CD4-positive, alpha-beta T cell treated with Interleukin-2 at 100 ng/mL for 4 hours (primary cell): ENCODE results near the gene FCGR1A.
"Not testable (repeated sequence)": the region's sequence is repeated elsewhere in the genome, so short reads cannot be mapped to it uniquely, and the experiment has no call there.

Source experiments
- DNase-seq: peaks from one replicate; pipeline ENCODE4 v3.0.0-alpha.2; 2020; ENCODE audit warnings: low spot score

The FCGR1A gene

DNA sequence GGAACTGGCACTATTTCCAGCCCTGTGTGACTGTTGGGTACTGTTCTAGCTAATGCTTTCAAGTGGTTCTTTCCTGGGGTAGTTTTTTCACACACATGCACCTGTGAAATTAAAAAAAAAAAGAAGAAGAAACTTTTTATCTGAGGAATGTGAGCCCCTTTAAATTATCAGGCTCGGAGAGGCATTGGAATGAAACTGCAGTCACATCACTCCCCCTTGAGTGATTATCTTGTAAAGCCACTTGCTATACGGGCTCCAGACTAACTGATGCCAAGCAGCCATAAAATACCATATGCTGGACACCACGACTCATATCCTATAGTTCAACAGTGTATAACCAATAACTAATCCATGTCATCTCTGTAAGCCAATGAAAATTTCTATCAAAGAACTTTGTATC is 5.4 kb upstream of the FCGR1A start:
- not testable (repeated sequence) for DNase-seq

DNA sequence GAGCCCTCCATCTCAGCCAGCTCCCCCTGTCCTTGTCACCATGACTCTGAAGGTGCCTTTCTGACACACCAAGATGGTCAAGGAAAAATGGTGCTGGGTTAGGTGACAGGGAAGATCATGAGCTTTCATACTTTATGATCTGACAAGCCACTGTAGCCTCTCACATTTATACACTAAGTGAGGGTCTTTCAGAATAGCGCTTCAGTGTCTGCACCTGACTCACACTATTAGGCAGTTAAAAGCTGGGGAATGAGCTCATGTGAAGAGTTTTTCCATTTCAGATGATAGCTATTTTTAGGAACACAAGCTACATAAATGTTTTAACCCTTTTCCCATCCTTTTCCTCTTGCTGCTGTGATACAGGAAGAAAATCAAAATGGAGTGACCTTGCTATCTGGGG is 4.2 kb upstream of the FCGR1A start:
- not testable (repeated sequence) for DNase-seq

DNA sequence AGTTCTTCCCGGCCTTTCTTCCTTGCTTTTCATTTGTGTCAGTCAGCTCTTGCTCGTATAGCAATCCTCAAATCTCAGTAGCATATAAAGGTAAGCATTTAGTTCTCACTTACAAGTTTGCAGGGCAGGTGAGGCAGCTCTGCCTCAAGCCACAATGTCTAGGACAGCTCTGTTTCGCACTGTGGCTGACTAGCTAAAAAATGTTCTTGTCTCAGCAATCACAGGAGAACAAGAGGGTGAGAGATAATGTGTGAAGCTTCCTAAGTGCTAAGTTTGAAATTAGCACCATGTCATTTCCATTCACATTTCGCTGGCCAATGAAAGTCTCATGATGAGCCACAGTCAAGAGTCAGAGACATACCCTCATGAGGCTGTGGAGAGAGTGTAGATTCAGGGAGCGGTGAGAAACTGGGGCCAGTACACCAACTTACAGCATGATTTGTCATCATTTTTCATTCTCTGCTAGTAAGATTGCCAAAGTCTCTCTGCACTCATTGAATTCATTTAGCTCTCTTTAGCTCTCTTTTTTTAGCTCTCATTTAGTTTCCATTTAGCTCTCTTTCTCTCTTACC is 995 bp upstream of the FCGR1A start:
- DNase-seq: not testable (repeated sequence)

DNA sequence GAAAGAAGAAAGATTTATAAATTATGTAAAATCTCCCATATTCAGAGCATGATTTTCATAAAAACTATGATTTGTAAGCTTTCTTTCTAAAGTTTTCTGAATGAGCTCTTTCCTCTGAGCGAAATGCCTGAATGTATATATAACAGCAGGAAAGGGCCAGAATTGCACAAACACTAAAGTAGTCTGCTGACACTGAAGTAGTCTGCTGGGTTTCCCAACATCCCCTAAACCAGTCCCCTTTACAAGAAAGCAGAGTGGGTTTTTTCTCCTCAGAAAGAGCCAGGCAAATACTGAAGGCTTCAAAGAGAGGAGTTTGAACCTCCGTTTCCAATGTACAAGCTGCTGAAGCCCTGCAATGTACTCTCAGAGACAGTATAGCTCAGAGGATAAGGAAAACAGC is 795 bp downstream of the FCGR1A start:
- not testable (repeated sequence) for DNase-seq

DNA sequence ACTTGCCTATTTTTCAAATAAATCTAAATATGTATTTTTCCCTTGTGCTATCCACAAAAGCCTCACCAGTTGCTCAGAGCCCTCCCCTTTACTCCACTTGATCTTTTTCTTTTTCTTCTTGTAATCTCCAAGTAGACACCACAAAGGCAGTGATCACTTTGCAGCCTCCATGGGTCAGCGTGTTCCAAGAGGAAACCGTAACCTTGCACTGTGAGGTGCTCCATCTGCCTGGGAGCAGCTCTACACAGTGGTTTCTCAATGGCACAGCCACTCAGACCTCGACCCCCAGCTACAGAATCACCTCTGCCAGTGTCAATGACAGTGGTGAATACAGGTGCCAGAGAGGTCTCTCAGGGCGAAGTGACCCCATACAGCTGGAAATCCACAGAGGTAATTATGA is 1.4 kb downstream of the FCGR1A start:
- DNase-seq: not testable (repeated sequence)

DNA sequence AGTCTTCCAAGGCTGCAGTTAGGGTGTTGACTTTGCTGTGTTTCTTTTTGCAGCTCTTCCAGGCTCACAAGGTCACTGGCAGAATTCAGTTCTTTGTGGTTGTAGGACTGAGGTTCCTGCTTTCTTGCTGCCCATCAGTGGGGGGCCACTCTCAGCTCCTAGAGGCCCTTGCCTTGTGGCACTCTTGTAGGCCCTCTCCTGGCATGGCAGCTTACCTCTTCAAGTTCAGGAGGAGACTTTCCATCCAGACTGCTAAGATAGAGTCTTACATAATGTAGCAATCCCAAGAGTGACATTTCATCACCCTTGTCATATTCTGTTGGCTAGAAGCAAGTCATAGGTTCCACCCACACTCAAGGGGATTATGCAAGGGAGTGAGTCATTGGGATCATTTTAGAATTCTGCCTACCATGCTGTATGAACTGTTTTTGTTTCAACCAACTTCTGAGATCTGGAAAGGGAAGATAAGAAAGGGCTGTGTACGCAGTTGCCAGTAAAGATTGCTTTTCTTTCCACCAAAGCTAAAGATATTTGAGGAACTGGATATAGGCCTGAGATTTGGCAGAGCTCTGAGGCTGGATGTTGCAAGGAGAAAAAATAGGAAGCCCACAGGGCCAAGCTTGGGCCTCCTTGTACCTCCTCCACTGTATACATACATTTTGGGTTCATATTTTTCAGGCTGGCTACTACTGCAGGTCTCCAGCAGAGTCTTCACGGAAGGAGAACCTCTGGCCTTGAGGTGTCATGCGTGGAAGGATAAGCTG is 5.4 kb downstream of the FCGR1A start:
- not testable (repeated sequence) for DNase-seq

DNA sequence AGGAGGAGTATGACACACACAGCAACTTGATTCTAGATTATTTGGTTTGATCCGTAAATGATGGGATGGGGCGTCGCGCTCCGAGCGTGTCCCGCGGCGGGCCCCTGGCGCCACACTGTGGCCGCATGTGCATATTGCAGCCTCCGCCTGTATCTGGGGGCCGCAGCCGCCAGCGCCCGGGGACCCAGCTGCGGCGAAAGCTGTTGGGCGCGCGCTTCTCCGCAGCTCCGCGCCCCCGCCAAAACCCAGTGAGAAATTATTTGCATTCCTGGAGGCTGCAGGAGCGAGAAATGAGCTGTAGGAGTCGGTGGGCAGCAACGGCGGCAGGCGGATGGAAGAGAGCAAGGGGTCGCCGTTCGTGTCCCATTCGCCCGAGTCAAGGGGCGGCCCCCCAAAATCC is 10.0 kb downstream of the FCGR1A start:
- peak; percentile 68 for DNase-seq

DNA sequence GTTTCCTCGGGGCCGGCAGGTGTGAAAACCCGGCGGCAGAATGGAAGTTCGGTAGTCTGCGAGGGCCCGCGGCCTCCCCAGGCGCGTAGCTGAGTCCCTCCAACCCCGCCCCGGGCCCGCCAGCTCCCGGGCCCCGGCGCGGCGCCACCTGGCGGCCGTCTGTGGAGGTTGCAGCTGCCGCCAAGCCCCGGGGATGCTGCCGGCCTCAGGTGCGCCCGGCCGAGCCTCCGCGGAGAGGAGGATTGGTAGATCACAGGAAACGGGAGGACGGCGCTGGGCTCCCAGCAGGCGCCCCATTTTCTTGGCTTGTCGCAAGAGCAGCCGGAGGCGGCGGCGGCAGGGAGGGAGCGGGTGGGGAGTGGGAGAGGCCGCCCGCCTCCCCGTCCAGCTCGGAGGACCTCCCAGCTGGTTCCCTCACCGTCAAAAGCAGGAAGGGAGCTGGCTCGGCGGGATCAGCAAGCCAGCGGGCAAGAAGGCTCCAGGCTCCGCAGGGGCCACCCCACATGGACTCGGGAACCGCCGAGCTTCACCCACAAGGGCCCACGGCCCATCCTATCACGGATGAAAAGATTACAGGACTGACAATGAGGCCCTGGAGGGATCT is 10.5 kb downstream of the FCGR1A start:
- DNase-seq: peak; percentile 86

DNA sequence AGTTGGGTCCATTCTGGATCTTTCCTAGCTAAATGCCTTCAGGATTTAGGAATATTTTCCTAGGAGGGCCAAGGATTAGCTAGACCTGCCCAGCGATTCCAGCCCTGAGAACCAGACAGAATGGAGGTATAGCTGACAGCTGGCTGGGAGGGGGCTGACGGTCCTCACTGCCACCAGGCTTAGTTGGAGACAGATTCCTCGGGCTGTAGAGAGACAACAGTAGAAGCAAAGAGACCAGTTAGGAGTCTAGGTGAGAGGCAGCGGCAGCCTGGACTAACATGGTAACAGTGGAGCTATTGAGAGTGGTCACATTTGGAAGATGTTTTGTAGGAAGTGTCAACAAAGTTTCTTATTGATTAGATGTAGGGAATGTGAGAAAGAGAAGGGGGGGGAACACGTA is 11.4 kb downstream of the FCGR1A start:
- DNase-seq: not testable (repeated sequence)

DNA sequence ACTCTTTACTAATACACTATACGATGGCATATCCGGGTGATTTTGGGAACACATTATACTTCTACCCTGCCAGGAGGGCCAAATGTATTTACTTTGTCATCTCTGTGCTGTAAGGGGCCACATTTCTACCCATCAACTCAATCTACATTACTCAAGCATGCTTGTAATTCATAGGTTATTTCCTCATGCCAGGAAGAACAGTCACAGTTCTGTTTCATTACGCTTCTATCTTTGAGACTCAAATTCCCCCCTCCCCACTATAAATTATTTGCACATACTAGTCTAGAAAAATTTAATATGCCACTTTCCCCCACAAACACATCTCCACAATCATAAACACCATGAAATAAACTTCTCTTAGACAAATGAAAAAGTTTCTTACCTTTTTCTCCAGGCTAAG is 19.1 kb downstream of the FCGR1A start:
- DNase-seq: not testable (repeated sequence)

DNA sequence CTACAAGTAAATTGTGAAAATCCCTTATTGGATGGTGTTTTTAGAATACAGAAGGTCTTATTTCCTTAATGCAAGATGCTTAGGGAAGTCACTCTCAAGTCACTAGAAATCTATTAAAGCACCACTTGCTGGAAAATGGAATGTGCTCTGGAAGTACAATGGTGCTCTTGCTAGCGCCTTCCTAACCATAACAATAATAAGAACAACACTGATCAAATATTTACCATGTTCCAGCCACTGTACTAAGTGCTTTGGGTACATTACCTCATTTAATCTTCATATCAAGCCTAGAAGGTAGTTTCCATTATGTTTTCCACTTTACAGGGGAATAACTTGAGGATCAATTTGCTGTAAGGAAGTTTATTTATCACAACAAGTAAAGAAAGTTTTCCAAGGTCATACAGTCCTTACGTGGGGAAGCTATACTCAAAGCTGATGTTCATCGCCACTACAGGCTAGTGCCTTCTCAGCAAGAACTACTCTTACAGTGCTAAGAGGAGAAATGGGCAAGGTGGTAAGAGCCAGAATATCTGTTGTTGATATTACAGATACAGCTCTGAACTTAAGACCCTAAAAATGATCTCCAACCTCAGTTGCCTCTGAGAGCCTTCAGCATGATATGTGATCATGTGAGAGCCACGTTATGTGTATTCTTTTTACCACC is 22.1 kb downstream of the FCGR1A start:
- not testable (repeated sequence) for DNase-seq

DNA sequence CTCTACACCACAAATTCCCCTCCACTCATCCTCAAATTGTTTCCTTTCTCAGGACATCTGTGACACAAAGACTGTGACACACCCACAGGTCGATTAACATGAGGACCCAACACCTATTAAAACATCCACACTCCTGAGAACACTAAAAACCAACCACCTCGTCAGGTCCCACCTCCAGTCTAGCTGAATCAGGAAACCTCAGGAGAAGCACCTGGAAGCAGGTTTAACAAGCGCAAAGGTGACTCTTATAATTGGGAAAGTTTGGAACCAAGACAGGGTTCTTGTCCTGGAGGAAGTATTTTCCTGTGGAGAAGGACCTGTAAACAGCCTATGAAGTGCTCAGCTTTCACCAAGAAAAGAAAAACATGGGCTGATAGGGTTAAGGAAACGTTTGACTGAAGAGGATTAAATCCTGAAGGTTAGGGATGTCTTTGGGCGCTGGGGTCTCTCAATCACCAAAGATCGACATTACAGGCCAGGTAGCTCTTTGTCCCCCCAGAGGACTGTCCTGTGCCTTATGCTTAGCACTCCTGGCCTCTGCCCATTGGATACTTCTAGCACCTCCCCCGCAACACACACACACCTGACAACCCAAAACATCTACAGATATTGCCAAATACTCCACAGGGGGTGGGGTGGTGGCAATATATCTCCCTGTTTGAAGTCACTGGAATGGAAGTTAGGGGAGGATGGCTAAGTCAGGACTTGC is 28.4 kb downstream of the FCGR1A start:
- DNase-seq: not testable (repeated sequence)

DNA sequence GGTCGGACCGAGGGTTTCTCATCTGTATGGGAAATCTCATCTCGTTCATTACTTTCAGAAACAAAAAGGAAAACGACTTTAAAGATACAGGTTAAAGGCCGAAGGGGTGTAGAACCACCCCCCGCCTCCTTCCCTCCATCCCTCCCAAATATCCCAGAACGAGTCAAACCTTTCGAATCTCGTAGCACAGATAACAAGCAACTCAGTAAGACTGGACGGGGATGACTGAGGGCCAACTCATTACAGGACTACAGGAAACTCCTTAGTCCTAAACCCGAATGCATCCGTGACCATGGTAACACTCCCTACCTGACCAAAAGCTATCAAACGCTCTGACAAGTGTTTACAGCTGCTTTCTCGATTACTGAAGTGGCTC is 29.0 kb downstream of the FCGR1A start:
- not testable (repeated sequence) for DNase-seq

DNA sequence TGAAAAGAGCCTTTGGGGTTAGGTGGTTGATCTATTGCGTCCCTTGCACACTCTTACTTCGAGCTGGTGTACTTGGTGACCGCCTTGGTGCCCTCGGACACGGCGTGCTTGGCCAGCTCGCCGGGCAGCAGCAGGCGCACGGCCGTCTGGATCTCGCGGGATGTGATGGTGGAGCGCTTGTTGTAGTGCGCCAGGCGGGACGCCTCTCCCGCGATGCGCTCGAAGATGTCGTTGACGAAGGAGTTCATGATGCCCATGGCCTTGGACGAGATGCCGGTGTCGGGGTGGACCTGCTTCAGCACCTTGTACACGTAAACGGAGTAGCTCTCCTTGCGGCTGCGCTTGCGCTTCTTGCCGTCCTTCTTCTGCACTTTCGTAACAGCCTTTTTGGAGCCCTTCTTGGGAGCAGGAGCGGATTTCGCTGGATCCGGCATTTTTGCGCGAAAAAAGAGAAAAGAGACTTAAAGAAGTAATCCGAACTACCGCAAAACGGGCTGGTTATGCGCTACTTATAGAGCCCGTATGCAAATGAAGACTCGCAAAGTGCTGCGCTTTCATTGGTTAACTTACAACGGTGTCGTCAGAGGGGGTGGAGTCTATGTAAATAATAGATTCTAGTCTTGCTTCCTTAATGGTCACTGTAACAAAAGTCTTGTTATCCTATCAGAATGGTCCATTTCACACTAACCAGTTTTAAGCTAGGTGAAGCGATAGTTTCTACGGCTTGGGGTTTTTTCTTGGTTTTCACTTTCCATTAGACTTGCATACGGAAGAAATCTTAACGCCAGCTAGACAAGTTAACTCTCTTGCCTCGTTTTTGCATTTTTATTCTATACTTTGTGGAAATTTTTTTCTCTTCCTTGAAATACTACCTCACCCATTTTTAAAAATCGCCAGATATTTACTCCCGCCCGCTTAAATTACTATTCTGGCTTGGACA is 29.7 kb downstream of the FCGR1A start:
- DNase-seq: peak; percentile 94

DNA sequence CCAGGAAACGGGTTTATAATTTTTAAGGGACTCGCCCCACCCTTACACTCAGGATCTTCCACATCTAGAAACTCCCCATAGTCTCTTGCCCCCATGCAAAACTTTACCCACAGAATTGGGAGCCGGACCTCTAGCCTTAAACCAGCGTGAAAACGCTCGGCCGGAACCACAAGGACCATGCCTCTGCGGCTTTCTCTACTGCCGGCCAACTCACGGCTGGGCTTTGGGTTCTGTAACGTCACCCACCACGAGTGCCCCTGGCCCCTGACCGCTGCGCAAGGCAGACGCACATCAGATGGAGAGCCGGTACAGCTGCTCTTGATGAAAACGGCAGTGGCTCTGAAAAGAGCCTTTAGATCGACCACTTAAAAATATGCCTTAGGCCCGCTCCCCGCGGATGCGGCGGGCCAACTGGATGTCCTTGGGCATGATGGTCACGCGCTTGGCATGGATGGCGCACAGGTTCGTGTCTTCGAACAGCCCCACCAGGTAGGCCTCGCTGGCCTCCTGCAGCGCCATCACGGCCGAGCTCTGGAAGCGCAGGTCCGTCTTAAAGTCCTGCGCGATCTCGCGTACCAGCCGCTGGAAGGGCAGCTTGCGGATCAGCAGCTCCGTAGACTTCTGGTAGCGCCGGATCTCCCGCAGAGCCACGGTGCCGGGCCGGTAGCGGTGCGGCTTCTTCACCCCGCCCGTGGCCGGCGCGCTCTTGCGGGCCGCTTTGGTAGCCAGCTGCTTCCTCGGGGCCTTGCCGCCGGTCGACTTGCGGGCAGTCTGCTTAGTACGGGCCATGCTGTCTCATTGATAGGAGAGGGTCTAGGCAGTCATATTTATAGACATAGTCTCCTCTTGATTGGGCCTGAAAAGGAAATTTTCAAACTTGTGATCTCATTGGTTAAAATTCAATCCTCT is 30.7 kb downstream of the FCGR1A start:
- peak; percentile 82 for DNase-seq

DNA sequence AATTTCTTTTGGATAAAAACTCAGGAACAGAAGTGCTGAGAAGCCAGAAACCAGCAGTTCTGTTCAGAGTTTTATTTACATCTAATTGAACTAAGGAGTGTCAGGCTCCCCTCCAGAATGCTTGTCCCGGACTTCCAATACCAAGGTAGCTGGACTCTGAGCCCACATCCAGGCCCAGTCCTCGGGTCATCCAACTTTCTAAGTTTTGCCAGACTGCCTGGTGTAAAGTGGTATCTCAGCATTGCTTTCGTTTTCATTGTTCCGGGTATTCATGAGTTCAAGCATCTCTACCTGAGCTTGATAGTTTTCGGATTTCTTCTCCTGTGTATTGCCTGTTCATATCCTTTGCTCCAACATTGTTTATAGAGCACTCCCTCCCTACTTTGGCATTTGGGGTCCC is 37.9 kb downstream of the FCGR1A start:
- not testable (repeated sequence) for DNase-seq

DNA sequence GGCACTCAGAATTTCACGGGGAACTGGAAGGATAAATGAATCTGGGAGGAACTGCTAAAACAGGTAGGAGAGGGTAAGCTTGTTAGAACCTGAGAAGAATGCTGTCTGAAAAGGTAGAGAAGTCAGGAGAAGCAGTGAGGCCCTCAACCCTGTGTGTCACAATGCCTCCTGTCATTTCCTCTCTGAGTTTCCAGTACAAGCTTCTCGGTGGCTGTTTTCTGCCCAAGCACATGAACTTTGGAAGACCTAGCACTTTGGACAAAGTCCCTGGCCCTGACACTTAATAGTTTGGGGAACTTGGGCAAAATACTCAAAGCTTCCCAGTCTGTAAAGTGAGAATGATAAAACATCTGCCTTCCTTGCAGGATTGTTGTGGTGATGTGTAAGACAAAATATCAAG is 44.1 kb downstream of the FCGR1A start:
- DNase-seq: not testable (repeated sequence)

DNA sequence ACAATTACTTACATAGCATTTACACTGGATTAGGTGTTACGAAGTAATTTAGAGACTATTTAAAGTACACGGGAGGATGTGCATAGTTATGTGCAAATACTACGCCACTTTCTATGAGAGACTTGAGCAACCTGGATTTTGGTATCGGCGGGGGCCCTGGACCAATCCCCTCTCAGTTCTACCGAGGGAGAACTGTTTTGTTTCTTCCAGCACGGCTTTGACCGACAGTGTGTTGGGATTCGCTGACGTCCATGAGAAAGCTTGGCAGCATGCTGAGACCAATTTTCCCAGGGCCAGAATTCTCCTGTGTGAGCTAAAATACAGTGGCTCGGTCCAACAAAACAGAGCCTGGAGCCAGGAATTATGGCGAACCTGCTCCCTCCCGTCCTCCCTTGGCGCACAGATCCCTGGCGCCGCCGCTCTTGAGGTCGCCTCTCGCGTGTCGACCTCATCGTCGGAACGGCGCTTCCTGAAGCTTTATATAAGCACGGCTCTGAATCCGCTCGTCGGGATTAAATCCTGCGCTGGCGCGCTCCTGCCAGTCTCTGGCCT is 49.3 kb downstream of the FCGR1A start:
- not testable (repeated sequence) for DNase-seq

DNA sequence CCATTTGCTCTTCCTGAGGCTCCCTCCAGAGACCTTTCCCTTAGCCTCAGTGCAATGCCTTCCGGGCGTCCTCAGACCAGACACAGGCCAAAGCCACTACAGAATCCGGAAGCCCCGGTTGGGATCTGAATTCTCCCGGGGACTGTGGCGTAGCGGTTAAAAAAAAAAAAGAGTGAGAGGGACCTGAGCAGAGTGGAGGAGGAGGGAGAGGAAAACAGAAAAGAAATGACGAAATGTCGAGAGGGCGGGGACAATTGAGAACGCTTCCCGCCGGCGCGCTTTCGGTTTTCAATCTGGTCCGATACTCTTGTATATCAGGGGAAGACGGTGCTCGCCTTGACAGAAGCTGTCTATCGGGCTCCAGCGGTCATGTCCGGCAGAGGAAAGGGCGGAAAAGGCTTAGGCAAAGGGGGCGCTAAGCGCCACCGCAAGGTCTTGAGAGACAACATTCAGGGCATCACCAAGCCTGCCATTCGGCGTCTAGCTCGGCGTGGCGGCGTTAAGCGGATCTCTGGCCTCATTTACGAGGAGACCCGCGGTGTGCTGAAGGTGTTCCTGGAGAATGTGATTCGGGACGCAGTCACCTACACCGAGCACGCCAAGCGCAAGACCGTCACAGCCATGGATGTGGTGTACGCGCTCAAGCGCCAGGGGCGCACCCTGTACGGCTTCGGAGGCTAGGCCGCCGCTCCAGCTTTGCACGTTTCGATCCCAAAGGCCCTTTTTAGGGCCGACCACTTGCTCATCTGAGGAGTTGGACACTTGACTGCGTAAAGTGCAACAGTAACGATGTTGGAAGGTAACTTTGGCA is 50.0 kb downstream of the FCGR1A start:
- DNase-seq: not testable (repeated sequence)
